SU-DHL-6 (cell line): ENCODE data around the gene SLC1A6.
"Not testable (repeated sequence)": the region's sequence is repeated elsewhere in the genome, so short reads cannot be mapped to it uniquely, and the experiment has no call there.

Source experiments
- H2AFZ ChIP-seq: fragments of 200-600 bp; sonication (generic); 2 replicates; pipeline ENCODE4 v1.6.1; 2014; ENCODE audit warnings: low read depth, mild to moderate bottlenecking, moderate library complexity, mixed read lengths, antibody characterized with exemption, low read length; ENCODE audit not compliant: severe bottlenecking
- H3F3A ChIP-seq: fragments of 200-600 bp; shearing (Covaris generic); 2 replicates; pipeline ENCODE4 v1.6.0; 2016; ENCODE audit warnings: antibody characterized with exemption, mild to moderate bottlenecking; ENCODE audit not compliant: insufficient read depth
- H3K27ac ChIP-seq: fragments of 200-600 bp; sonication (generic); 2 replicates; pipeline ENCODE4 v1.5.1; 2016; ENCODE audit warnings: low read depth, mild to moderate bottlenecking, low read length, moderate library complexity, mixed read lengths
- H3K27me3 ChIP-seq: fragments of 200-600 bp; sonication (generic), shearing (Covaris generic); 2 replicates; pipeline ENCODE4 v1.6.0; 2014; ENCODE audit warnings: mild to moderate bottlenecking, low read length
- H3K36me3 ChIP-seq: fragments of 200-600 bp; sonication (generic); 2 replicates; pipeline ENCODE4 v1.6.1; 2014; ENCODE audit warnings: mild to moderate bottlenecking, low read length, mixed read lengths
- H3K4me2 ChIP-seq: fragments of 300-600, 200-600 bp; shearing (Covaris generic), sonication (generic); 2 replicates; pipeline ENCODE4 v1.6.0; 2014; ENCODE audit warnings: low read length, low read depth, mild to moderate bottlenecking; ENCODE audit not compliant: poor library complexity, severe bottlenecking
- H3K4me3 ChIP-seq: fragments of 200-600 bp; sonication (generic); 2 replicates; pipeline ENCODE4 v1.5.1; 2014; ENCODE audit warnings: antibody characterized with exemption, low read length, mild to moderate bottlenecking, mixed read lengths; ENCODE audit not compliant: insufficient read depth, poor library complexity, severe bottlenecking
- H3K79me2 ChIP-seq: fragments of 200-600 bp; sonication (generic); 2 replicates; pipeline ENCODE4 v1.6.1; 2014; ENCODE audit warnings: mild to moderate bottlenecking, low read length, moderate library complexity; ENCODE audit not compliant: insufficient read depth
- H3K9ac ChIP-seq: fragments of 200-600 bp; sonication (generic); 2 replicates; pipeline ENCODE4 v1.7.0; 2014; ENCODE audit warnings: mild to moderate bottlenecking, low read length
- H3K9me2 ChIP-seq: fragments of 200-600 bp; sonication (generic); replicated peaks from 2 replicates; pipeline ENCODE4 v1.6.1; 2014; ENCODE audit warnings: low read length; ENCODE audit not compliant: insufficient read depth
- H3K9me3 ChIP-seq: fragments of 200-600 bp; sonication (generic); 2 replicates; pipeline ENCODE4 v1.6.1; 2014; ENCODE audit warnings: low read length, mixed read lengths; ENCODE audit not compliant: insufficient read depth
- H4K20me1 ChIP-seq: fragments of 200-600 bp; sonication (generic); 2 replicates; pipeline ENCODE4 v1.6.1; 2014; ENCODE audit warnings: low read depth, mild to moderate bottlenecking, antibody characterized with exemption, low read length, moderate library complexity, mixed read lengths
- EZH2phosphoT487 ChIP-seq: fragments of 200-600 bp; sonication (generic), shearing (Covaris generic); conservative IDR thresholded peaks from 2 replicates; pipeline ENCODE4 v1.6.1; 2018; ENCODE audit warnings: mild to moderate bottlenecking, antibody characterized with exemption, low read length, moderate library complexity, mixed read lengths
- TF ChIP-seq, protein P1 (sequence below): fragments of 200-600 bp; sonication (generic); IDR thresholded peaks from one replicate; pipeline ENCODE4 v1.5.1; 2017; ENCODE audit warnings: antibody characterized with exemption, mild to moderate bottlenecking, low read length, moderate library complexity; ENCODE audit not compliant: insufficient read depth, poor library complexity, severe bottlenecking

The SLC1A6 gene

GRCh38 chr19:14952767-14953166 lies 26.9 kb downstream of the SLC1A6 start:
- no peaks in the 10 kb centered on the region for H3F3A ChIP-seq
- no peak overlapping the region for H3K27ac ChIP-seq
- no peaks in the 10 kb centered on the region for H3K79me2 ChIP-seq
- no peak overlapping the region for H3K4me2 ChIP-seq
- no peaks in the 10 kb centered on the region for H3K36me3 ChIP-seq
- no peak overlapping the region for H3K9ac ChIP-seq
- H2AFZ ChIP-seq = no peak overlapping the region
- H3K9me3 ChIP-seq = no peaks in the 10 kb centered on the region
- H3K4me3 ChIP-seq = no peak overlapping the region
- no peaks in the 10 kb centered on the region for H3K9me2 ChIP-seq
- TF ChIP-seq, protein P1, sequence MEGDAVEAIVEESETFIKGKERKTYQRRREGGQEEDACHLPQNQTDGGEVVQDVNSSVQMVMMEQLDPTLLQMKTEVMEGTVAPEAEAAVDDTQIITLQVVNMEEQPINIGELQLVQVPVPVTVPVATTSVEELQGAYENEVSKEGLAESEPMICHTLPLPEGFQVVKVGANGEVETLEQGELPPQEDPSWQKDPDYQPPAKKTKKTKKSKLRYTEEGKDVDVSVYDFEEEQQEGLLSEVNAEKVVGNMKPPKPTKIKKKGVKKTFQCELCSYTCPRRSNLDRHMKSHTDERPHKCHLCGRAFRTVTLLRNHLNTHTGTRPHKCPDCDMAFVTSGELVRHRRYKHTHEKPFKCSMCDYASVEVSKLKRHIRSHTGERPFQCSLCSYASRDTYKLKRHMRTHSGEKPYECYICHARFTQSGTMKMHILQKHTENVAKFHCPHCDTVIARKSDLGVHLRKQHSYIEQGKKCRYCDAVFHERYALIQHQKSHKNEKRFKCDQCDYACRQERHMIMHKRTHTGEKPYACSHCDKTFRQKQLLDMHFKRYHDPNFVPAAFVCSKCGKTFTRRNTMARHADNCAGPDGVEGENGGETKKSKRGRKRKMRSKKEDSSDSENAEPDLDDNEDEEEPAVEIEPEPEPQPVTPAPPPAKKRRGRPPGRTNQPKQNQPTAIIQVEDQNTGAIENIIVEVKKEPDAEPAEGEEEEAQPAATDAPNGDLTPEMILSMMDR = no peak
- no peak for TF ChIP-seq EZH2phosphoT487
- H4K20me1 ChIP-seq = no peaks in the 10 kb centered on the region
- H3K27me3 ChIP-seq = no peaks in the 10 kb centered on the region

- Histone ChIP-seq H4K20me1 (no peaks in the 10 kb centered on the region), H3F3A (no peaks in the 10 kb centered on the region), H3K9me2 (no peaks in the 10 kb centered on the region), H3K27me3 (no peaks in the 10 kb centered on the region), H3K4me2 (no peak overlapping the region), H3K36me3 (no peaks in the 10 kb centered on the region), H3K27ac (no peak overlapping the region), H3K9ac (no peak overlapping the region), H3K4me3 (no peak overlapping the region), H3K9me3 (no peaks in the 10 kb centered on the region), H3K79me2 (no peaks in the 10 kb centered on the region), H2AFZ (no peak overlapping the region)
- TF ChIP-seq EZH2phosphoT487 = no peak
- TF ChIP-seq, protein P1 = no peak
Observed at GRCh38 chr19:14950421-14950820, 29.2 kb downstream of the SLC1A6 start.

GRCh38 chr19:14949876-14950275 lies 29.8 kb downstream of the SLC1A6 start:
- Histone ChIP-seq H3K36me3 (no peaks in the 10 kb centered on the region), H4K20me1 (no peaks in the 10 kb centered on the region), H2AFZ (no peak overlapping the region), H3K4me2 (no peak overlapping the region), H3K4me3 (no peak overlapping the region), H3K27me3 (no peaks in the 10 kb centered on the region), H3K27ac (no peak overlapping the region), H3K79me2 (no peaks in the 10 kb centered on the region), H3K9me2 (no peaks in the 10 kb centered on the region), H3K9ac (no peak overlapping the region), H3F3A (no peaks in the 10 kb centered on the region), H3K9me3 (no peaks in the 10 kb centered on the region)
- no peak for TF ChIP-seq EZH2phosphoT487
- TF ChIP-seq, protein P1 = no peak

DNA sequence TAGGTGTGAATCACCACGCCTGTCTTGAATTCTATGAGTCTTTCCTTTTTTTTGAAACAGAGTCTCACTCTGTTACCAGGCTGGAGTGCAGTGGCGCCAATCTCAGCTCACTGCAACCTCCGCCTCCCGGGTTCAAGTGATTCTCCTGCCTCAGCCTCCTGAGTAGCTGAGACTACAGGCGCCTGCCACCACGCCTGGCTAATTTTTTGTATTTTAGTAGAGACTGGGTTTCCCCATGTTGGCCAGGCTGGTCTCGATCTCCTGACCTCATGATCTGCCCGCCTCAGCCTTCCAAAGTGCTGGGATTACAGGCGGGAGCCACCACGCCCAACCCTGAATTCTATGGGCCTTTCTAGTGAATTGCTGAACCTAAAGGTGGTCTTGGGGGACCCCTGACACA lies 30.3 kb downstream of the SLC1A6 start:
- H3K4me2 ChIP-seq, H3K27me3 ChIP-seq, H3K9me3 ChIP-seq, H3K36me3 ChIP-seq, H3K4me3 ChIP-seq, H3K79me2 ChIP-seq, H2AFZ ChIP-seq, H3K9ac ChIP-seq, H4K20me1 ChIP-seq, H3F3A ChIP-seq, H3K27ac ChIP-seq, H3K9me2 ChIP-seq: not testable (repeated sequence)
